Measurements from ENCODE around the gene PIEZO1.

- no peak for TF ChIP-seq CTCF (IDR thresholded peaks at IDR 0.05)
- no peak for TF ChIP-seq POLR2A (IDR thresholded peaks at IDR 0.05)
These were observed 113.2 kb downstream of the PIEZO1 start for GRCh38 chr16:88671806-88672205.
